ENCODE measurements around the gene SLC19A1. TPM values are rescaled to one million over a fixed set of nuclear protein-coding genes. Genes with fewer than 3 reads are reported as not detected.
"Not testable (repeated sequence)": the region's sequence is repeated elsewhere in the genome, so short reads cannot be mapped to it uniquely, and the experiment has no call there.

Gene SLC19A1
- total RNA-seq, 5 donors from 2014 or later (not counting 1 experiment from before 2014, with no cell fraction given): 10.4 to 19.2 (median 16.4) TPM

- no peaks in the 10 kb centered on the region for H3K27me3 Mint-ChIP-seq
- CTCF ChIA-PET: no interaction called here
- no peak for ATAC-seq (replicated peaks in 1 of 4)
- Histone ChIP-seq H3K4me3 (ENCODE audit: control insufficient read depth in 1 of 2, extremely low read depth in 1 of 2, low read length in 1 of 2) (no peak overlapping the region), H3K27me3 (replicated peaks in 1 of 2; ENCODE audit: control insufficient read depth in 2 of 2, extremely low read depth in 1 of 2, insufficient read depth in 2 of 2, low read length in 1 of 2) (peaks cover 0 to 2% of the 10 kb centered on the region in 2 experiments), H3K9me3 (no peaks in the 10 kb centered on the region), H3K36me3 (ENCODE audit: control insufficient read depth in 2 of 2, extremely low read depth in 1 of 2, insufficient read depth in 1 of 2, low read length in 1 of 2) (no peaks in the 10 kb centered on the region), H3K27ac (ENCODE audit: low read length) (no peak overlapping the region), H3K4me1 (ENCODE audit: control insufficient read depth in 1 of 2, extremely low read depth in 1 of 2, insufficient read depth in 2 of 2, low read length in 2 of 2) (no peaks in the 10 kb centered on the region)
- H3K36me3 Mint-ChIP-seq: no peaks in the 10 kb centered on the region
- peaks cover 0 to 7% (median 0%) of the 10 kb centered on the region in 3 donors for H3K9me3 Mint-ChIP-seq
- H3K4me3 Mint-ChIP-seq: no peak overlapping the region
- POLR2A ChIA-PET: no interaction called here
- H3K27ac Mint-ChIP-seq: no peak overlapping the region
- 86% methylated on average over 31 of the region's 41 CpGs for WGBS (ENCODE audit: insufficient coverage)
- H3K4me1 Mint-ChIP-seq: peaks cover 0 to 1% (median 0%) of the 10 kb centered on the region in 3 donors
- no peak for DNase-seq
These were observed 37.5 kb downstream of the SLC19A1 start for GRCh38 chr21:45504516-45505415.

GRCh38 chr21:45504021-45504515 is 38.2 kb downstream of the SLC19A1 start:
- WGBS (ENCODE audit: insufficient coverage): 84% methylated on average over 22 of the region's 22 CpGs
- POLR2A ChIA-PET: no interaction called here

GRCh38 chr21:45503226-45503625 is 39.0 kb downstream of the SLC19A1 start:
- H3K9me3 ChIP-seq; H3K27me3 ChIP-seq (replicated peaks in 1 of 2; ENCODE audit: control insufficient read depth in 2 of 2, extremely low read depth in 1 of 2, insufficient read depth in 2 of 2, low read length in 1 of 2); H3K27me3 Mint-ChIP-seq; H3K36me3 Mint-ChIP-seq; DNase-seq; H3K36me3 ChIP-seq (ENCODE audit: control insufficient read depth in 2 of 2, extremely low read depth in 1 of 2, insufficient read depth in 1 of 2, low read length in 1 of 2); H3K4me1 Mint-ChIP-seq; H3K4me1 ChIP-seq (ENCODE audit: control insufficient read depth in 1 of 2, extremely low read depth in 1 of 2, insufficient read depth in 2 of 2, low read length in 2 of 2); H3K27ac Mint-ChIP-seq; H3K4me3 ChIP-seq (ENCODE audit: control insufficient read depth in 1 of 2, extremely low read depth in 1 of 2, low read length in 1 of 2); CTCF ChIA-PET; POLR2A ChIA-PET; H3K27ac ChIP-seq (ENCODE audit: low read length); H3K9me3 Mint-ChIP-seq; H3K4me3 Mint-ChIP-seq; ATAC-seq (replicated peaks in 1 of 4): not testable (repeated sequence)
- no CpG with 5 or more reads among the region's 4 CpGs for WGBS (ENCODE audit: insufficient coverage)

More at GRCh38 chr21:45504021-45504515, 38.2 kb downstream of the SLC19A1 start:
- no peak overlapping the region for H3K27ac ChIP-seq (ENCODE audit: low read length)
- H3K4me1 Mint-ChIP-seq: peaks cover 0 to 4% (median under 1%) of the 10 kb centered on the region in 3 donors
- H3K4me3 ChIP-seq (ENCODE audit: control insufficient read depth in 1 of 2, extremely low read depth in 1 of 2, low read length in 1 of 2): no peak overlapping the region
- no peaks in the 10 kb centered on the region for H3K4me1 ChIP-seq (ENCODE audit: control insufficient read depth in 1 of 2, extremely low read depth in 1 of 2, insufficient read depth in 2 of 2, low read length in 2 of 2)
- peaks cover 0 to 2% of the 10 kb centered on the region in 2 experiments for H3K27me3 ChIP-seq (replicated peaks in 1 of 2; ENCODE audit: control insufficient read depth in 2 of 2, extremely low read depth in 1 of 2, insufficient read depth in 2 of 2, low read length in 1 of 2)
- no peaks in the 10 kb centered on the region for H3K36me3 ChIP-seq (ENCODE audit: control insufficient read depth in 2 of 2, extremely low read depth in 1 of 2, insufficient read depth in 1 of 2, low read length in 1 of 2)
- H3K27ac Mint-ChIP-seq: no peak overlapping the region
- no peaks in the 10 kb centered on the region for H3K9me3 ChIP-seq
- ATAC-seq (replicated peaks in 1 of 4): no peak
- no peaks in the 10 kb centered on the region for H3K27me3 Mint-ChIP-seq
- CTCF ChIA-PET: no interaction called here
- H3K36me3 Mint-ChIP-seq: peaks cover under 1% of the 10 kb centered on the region
- H3K4me3 Mint-ChIP-seq: no peak overlapping the region
- DNase-seq: no peak
- peaks cover 0 to 7% (median 0%) of the 10 kb centered on the region in 3 donors for H3K9me3 Mint-ChIP-seq

GRCh38 chr21:45502600-45502999 is 39.6 kb downstream of the SLC19A1 start:
- H3K36me3 ChIP-seq (ENCODE audit: control insufficient read depth in 2 of 2, extremely low read depth in 1 of 2, insufficient read depth in 1 of 2, low read length in 1 of 2): peaks cover 2 to 3% of the 10 kb centered on the region in 2 donors
- no peak for DNase-seq

GRCh38 chr21:45502006-45502345 is 40.3 kb downstream of the SLC19A1 start:
- H3K4me1 Mint-ChIP-seq: peaks cover 0 to 6% (median 5%) of the 10 kb centered on the region in 3 donors
- H3K36me3 Mint-ChIP-seq: peaks cover 5% of the 10 kb centered on the region
- H3K27ac ChIP-seq (ENCODE audit: low read length): no peak overlapping the region
- H3K9me3 ChIP-seq: no peaks in the 10 kb centered on the region
- no peak overlapping the region for H3K4me3 ChIP-seq (ENCODE audit: control insufficient read depth in 1 of 2, extremely low read depth in 1 of 2, low read length in 1 of 2)
- peaks cover 0 to 2% of the 10 kb centered on the region in 2 experiments for H3K27me3 ChIP-seq (replicated peaks in 1 of 2; ENCODE audit: control insufficient read depth in 2 of 2, extremely low read depth in 1 of 2, insufficient read depth in 2 of 2, low read length in 1 of 2)
- ATAC-seq (replicated peaks in 1 of 4): no peak
- H3K4me3 Mint-ChIP-seq: no peak overlapping the region
- H3K9me3 Mint-ChIP-seq: peaks cover 0 to 7% (median 0%) of the 10 kb centered on the region in 3 donors
- DNase-seq: no peak
- peaks cover 3 to 9% of the 10 kb centered on the region in 2 donors for H3K36me3 ChIP-seq (ENCODE audit: control insufficient read depth in 2 of 2, extremely low read depth in 1 of 2, insufficient read depth in 1 of 2, low read length in 1 of 2)
- POLR2A ChIA-PET: no interaction called here
- no peaks in the 10 kb centered on the region for H3K27me3 Mint-ChIP-seq
- no peaks in the 10 kb centered on the region for H3K4me1 ChIP-seq (ENCODE audit: control insufficient read depth in 1 of 2, extremely low read depth in 1 of 2, insufficient read depth in 2 of 2, low read length in 2 of 2)
- CTCF ChIA-PET: no interaction called here
- 92% methylated on average over 4 of the region's 13 CpGs for WGBS (ENCODE audit: insufficient coverage)
- no peak overlapping the region for H3K27ac Mint-ChIP-seq

More at GRCh38 chr21:45502600-45502999, 39.6 kb downstream of the SLC19A1 start:
- 89% methylated on average over 5 of the region's 10 CpGs for WGBS (ENCODE audit: insufficient coverage)
- H3K27me3 Mint-ChIP-seq: no peaks in the 10 kb centered on the region
- H3K27me3 ChIP-seq (replicated peaks in 1 of 2; ENCODE audit: control insufficient read depth in 2 of 2, extremely low read depth in 1 of 2, insufficient read depth in 2 of 2, low read length in 1 of 2): peaks cover 0 to 2% of the 10 kb centered on the region in 2 experiments
- ChIA-PET CTCF (no interaction called here), POLR2A (no interaction called here)
- no peaks in the 10 kb centered on the region for H3K4me1 ChIP-seq (ENCODE audit: control insufficient read depth in 1 of 2, extremely low read depth in 1 of 2, insufficient read depth in 2 of 2, low read length in 2 of 2)
- H3K27ac ChIP-seq (ENCODE audit: low read length): no peak overlapping the region
- no peaks in the 10 kb centered on the region for H3K9me3 ChIP-seq
- peaks cover 0 to 6% (median 5%) of the 10 kb centered on the region in 3 donors for H3K4me1 Mint-ChIP-seq
- H3K4me3 Mint-ChIP-seq: no peak overlapping the region
- peaks cover 0 to 7% (median 0%) of the 10 kb centered on the region in 3 donors for H3K9me3 Mint-ChIP-seq
- ATAC-seq (replicated peaks in 1 of 4): no peak
- H3K36me3 Mint-ChIP-seq: peaks cover 5% of the 10 kb centered on the region
- no peak overlapping the region for H3K4me3 ChIP-seq (ENCODE audit: control insufficient read depth in 1 of 2, extremely low read depth in 1 of 2, low read length in 1 of 2)
- H3K27ac Mint-ChIP-seq: no peak overlapping the region

- H3K27me3 ChIP-seq (replicated peaks in 1 of 2; ENCODE audit: control insufficient read depth in 2 of 2, extremely low read depth in 1 of 2, insufficient read depth in 2 of 2, low read length in 1 of 2); ATAC-seq (replicated peaks in 1 of 4); H3K4me1 ChIP-seq (ENCODE audit: control insufficient read depth in 1 of 2, extremely low read depth in 1 of 2, insufficient read depth in 2 of 2, low read length in 2 of 2); H3K27ac ChIP-seq (ENCODE audit: low read length); CTCF ChIA-PET; H3K4me3 Mint-ChIP-seq; H3K9me3 ChIP-seq; H3K4me3 ChIP-seq (ENCODE audit: control insufficient read depth in 1 of 2, extremely low read depth in 1 of 2, low read length in 1 of 2); DNase-seq; H3K27ac Mint-ChIP-seq; POLR2A ChIA-PET; H3K36me3 Mint-ChIP-seq; H3K27me3 Mint-ChIP-seq; H3K9me3 Mint-ChIP-seq; H3K4me1 Mint-ChIP-seq: not testable (repeated sequence)
- peaks cover 5 to 10% of the 10 kb centered on the region in 2 donors for H3K36me3 ChIP-seq (ENCODE audit: control insufficient read depth in 2 of 2, extremely low read depth in 1 of 2, insufficient read depth in 1 of 2, low read length in 1 of 2)
- WGBS (ENCODE audit: insufficient coverage): 66% methylated on average over 6 of the region's 20 CpGs
These were observed 40.9 kb downstream of the SLC19A1 start for GRCh38 chr21:45501081-45502005.

Measured in T-cell (primary cell).